Activated CD8-positive, alpha-beta memory T cell treated with anti-CD3 and anti-CD28 coated beads, Interleukin-2, amount 50 U/mL, for 24 hours (primary cell): Measurements from ENCODE around the gene LTBP1.
"Not testable (repeated sequence)": the region's sequence is repeated elsewhere in the genome, so short reads cannot be mapped to it uniquely, and the experiment has no call there.

Experiments used
- DNase-seq: peaks from one replicate; pipeline ENCODE4 v3.0.0-alpha.2; 2020; ENCODE audit errors: extremely low read depth

The LTBP1 gene

DNA sequence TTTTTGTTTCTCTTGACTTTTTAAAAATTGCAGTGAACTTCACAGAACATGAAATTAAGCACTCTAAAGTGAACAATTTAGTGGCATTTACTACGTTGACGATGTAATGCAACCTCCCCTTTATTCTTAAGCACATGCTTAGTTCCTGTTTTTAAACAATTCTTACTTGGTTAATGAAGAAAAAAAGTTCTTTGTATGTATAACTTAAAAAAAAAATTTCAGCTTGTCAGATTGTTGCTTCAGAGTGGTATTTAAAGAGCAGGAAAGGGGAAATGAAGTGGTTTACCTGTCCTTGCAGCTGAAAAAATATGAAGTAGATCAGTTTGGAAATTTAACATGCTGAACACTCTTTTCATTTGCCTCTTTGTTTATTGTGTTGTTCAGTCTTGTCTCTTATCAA lies 434.0 kb downstream of the LTBP1 start:
- DNase-seq = no peak

DNA sequence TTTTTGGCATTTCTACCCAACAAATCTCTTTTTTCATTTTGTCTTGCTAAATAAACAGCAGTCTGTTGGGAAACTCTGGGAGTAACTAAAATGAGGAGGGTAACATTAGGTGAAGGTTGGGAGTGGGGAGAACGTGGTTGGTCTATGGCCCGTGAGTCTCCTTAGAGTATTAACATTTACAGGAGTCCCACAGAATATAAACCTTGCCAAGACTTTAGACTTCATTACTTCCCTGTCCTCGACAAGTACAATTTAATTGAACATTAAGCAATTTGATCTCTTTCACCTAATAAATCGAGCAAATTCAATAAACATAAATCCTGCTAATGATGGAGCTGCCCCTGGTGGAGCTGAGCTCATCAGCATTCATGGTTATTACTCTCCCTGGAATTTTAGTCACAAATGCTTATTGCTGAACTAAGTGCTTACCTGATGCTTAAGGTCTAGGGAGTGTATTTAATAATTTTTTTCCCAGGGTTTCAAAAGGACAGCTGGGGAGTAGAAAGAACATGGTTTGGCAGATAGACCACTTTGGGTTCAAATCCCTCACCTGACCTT lies 434.6 kb downstream of the LTBP1 start:
- DNase-seq = no peak

DNA sequence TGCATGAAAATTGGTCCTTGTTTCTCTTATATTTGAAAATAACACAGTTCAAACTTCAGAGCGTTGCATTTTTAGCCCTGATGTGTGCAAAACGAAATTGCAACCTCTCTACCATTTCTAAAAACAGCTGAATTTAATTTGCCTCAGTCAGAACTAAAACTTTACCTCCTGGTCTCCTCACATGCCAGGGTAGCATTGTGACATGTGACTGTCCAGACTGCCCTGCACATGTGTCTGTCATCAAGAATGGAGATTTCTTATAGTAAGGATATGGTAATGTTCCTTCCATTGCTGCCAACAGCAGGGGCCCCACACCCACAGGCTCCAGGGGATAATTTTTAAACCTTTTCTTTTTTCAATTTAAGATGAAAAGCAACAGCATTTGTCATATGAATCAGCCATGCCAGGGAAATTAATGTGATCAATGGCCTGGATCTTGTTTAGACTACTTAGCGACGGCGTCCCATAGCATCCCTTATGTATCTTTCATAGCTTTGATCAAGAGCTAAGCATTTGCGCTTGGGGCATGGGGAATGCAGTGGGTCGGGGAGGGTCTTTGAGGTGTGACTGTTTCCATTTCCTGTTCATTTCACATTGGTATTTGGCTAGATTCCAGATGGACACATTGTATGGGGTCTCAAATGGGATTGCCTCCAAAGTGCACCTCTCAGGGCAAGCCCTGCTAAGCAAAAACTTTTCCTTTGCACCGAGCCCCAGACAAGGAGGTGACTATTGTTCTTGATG lies 437.3 kb downstream of the LTBP1 start:
- DNase-seq = no peak

DNA sequence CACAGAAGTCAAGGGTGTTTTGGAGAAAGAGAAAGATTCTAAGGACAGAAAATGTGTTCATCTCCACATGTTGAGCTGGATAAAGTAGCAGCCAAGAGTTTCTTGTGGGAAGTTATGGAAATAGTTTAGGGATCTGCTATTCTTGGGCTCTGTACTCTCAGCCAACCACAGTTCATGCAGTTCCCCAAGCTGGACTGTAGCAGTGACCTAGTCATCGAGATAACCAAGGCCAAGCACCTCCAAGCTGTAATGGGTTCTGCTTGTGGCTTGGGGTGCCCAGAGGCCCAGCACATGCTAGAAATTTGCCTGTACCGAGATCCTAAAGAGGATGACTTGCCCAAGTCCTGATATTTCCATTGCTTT lies 437.8 kb downstream of the LTBP1 start:
- no peak for DNase-seq

DNA sequence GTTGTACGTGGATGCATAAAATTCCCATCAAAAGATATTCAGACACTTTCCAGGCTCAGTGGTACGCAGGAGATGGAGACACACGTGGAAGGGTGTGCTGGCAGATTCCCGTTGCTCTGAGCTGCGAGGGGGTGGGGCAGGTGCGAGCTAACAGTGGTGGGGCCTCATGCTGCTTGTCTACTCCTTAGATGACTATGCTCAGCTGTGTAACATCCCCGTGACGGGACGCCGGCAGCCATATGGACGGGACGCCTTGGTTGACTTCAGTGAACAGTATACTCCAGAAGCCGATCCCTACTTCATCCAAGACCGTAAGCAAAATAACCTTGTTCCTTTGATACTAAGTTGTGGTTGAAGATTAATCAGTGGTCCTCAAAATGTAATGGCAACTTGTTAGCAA lies 442.2 kb downstream of the LTBP1 start:
- no peak for DNase-seq

DNA sequence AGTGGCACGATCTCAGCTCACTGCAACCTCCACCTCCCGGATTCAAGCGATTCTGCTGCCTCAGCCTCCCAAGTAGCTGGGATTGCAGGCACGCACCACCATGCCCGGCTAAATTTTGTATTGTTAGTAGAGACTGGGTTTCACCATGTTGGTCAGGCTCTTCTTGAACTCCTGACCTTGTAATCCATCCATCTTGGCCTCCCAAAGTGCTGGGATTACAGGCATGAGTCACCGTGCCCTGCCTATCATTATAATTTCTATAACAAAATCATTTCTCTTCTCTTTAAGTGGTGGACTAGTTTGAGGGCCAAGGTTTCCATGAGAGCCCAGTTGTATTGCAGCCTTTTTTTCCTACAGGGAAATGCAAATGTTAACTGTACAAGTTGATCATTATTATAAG lies 442.9 kb downstream of the LTBP1 start:
- DNase-seq = not testable (repeated sequence)

DNA sequence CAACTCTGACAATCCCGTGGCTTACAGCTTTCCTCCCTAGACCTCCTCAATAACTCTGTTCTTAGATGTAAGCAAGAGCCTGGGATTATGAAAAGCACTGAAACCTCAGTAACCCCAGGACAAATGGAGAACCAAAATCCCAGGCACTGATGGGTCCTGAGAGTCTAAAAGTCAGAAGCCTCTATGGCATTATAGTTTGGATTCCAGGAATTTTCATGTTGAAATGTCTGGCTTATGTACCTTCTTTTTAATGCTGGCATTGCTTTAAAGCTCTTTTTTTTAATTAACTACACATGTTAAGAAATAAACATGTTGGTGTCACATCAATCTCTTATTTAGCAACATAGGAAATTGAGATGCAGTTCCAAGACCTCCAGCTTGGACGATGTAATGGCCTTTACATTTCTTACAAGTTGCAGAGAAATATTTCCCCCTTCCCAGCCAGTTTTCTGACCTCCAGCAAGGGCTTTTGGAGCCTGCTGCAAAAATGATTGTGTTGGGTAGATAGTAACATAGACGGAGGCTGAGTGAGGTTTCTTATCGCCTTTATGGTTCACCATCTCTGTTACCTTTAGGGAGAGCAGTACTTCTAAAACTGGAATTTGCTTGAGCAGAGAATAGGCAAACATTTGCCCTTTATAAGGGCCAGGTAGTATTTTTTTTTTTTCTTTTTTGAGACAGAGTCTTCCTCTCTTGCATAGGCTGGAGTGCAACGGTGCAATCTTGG lies 444.9 kb downstream of the LTBP1 start:
- no peak for DNase-seq

DNA sequence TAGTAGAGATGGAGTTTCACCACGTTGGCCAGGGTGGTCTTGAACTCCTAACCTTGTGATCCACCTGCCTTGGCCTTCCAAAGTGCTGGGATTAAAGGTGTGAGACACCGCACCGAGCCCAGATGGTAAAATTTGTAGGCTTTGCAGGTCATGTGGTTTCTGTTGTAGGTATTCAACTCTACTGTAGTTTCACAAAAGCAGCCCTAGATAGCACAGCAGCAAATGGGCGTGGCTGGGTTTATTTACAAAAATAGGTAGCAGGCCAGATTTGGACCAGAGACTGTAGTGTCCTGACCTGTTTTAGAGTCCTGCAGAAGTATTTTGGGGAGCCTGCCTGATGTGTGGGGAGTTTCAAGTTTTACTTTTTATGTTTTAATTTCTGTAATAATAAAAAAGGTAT lies 445.6 kb downstream of the LTBP1 start:
- no peak for DNase-seq

DNA sequence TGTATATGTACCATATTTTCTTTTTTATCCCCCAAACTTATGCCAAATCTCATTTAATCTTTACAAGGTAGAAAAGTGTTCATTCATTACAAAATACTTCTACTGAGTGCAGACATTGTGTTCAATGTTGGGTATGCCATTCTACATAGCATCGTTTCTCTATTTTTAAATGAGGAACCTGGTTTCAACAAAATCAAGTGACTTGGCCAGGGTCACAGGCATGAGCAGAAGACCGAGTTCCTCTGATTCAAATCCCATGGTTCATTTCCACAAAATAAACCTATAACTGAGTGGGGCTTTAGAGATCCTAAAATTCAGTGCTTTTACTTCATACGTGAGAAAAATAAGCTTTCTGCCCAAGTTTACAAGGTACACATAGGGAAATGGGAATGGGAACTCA lies 448.3 kb downstream of the LTBP1 start:
- no peak for DNase-seq

DNA sequence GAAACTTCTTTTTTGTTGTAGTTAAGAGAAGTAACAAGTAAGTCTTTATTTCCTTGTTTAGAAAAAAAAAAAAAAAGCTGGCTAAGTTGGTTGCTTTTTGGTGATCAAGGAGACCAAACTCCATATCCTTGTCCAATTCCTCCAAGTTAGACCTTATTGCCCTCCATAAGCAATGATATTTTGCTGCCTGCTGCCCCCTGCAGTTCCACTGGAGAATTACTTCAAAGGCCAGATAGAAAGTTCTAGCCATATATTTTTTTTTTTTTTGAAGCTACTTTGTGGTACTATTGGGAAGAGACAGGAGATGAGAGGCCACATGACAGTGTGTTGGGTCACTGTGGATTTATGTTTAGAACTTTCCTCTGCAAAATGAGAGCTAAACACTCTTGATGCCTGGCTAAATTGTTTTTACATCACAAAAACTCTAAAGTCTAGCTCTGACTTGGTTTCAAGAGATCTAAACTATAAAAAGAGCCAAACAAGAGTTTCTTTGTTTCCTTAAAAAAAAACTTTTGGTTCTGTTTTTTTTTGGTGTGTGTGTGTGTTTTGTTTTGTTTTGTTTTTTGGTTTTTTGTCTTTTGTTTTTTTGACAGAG lies 449.0 kb downstream of the LTBP1 start:
- DNase-seq = peak; percentile 13

DNA sequence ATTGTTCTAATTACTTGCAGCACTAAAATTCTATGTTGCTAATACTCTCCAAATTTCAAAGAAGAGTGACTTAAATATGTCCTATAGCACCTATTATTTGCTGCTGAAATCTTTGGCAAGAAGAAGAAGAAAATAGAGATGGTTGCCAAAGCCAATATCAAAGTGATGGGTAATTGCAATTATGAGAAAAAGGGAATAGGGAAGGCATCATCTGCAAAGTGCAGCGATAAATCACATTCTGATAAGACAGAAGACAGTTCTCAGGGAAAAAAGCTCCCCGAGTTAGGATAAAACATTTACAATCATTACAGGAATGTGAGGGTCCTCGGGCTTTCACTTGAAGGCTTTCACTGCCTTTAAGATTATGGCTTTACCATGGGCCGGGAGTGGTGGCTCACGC lies 457.6 kb downstream of the LTBP1 start:
- no peak for DNase-seq

DNA sequence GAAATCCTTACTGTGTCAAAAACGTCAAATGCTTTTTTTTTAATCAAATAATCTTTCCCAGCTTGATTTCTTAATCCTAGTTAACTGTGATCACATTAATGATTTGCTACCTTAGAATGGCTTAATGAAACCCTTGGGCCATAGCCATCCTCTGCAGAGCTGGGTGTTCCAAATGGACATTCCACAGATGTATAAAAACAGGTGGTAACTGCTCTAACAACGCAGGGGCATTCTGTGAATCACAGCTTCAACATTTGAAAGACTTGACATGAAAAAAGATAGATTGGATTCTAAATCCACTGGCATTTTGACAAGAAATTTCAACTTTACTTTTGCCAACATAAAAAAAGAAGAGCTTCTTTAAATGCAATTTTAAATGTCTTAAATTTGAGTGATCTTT lies 459.9 kb downstream of the LTBP1 start:
- no peak for DNase-seq

DNA sequence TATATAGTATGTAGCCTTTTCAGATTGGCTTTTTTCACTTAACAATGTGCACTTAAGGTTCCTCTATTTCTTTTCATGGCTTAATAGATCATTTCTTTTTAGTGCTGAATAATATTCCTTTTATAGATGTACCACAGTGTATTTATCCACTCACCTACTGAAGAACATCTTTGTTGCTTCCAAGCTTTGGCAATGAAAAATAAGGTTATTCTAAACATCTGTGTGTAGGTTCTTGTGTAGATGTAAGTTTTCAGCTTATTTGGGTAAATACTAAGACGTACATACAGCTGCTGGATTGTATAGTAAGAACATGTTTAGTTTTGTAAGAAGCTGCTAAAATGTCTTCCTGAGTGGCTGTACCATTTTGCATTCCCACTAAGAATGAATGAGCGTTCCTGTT lies 461.4 kb downstream of the LTBP1 start:
- no peak for DNase-seq

DNA sequence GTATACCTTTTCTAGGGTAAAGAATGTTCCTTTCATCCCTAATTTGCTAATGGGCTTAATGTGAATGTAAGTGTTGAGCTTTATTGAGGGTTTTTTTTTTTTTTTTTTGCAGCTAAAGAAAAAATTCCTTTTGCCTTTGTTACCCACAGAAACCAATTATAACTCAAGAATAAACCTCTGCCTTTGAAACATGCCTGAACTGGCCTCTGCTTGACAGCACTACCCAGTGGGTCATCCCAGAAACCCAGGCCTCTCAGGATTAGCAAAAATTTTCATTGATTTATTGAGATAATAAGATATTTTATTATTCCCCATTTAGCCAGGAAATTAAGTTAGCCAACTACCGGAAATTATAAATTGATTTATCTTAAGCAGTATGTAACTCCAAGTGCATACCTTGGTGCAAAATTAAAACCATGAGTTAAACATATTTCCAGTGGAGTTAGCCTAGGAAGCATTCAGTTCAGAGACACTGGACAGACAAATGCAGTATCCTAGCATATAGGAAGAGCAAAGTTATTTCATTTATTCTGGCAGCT lies 462.7 kb downstream of the LTBP1 start:
- no peak for DNase-seq

DNA sequence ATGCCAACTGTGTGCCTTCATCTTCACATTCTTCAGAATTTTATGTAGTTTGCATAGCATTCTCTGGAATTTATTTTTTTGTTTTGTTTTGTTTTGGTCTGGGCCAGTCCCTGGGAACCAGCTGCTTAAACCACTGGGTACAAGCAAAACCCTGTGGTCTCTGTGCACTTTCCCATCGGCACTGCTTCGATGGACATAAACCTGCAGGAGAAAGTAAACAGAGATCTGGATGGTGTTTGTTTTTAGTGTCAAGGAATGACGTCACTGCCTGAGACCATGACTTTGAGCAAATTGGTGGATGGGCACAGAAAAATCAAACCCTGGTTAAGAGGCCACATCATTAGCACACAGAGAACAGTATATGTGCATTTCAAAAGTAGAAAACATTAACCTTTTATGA lies 465.0 kb downstream of the LTBP1 start:
- DNase-seq = no peak

DNA sequence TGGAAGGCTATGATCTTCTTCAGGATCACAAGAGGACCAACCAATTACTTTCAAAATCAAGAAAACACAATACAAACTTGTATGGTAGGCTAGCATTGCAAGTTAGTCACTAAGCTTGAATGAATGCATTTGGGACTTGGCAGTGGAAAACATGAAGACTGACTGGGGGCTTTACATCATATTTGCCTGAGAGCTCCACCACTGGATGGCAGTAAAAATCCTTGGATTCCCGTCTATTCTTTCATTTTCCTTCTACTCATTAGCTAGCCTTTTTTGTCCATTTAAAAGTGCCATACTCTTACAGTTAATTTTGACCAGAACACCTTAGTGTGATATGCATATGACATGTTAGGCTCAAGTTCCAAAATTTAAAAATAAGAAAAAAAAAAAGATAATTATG lies 466.2 kb downstream of the LTBP1 start:
- DNase-seq = no peak

DNA sequence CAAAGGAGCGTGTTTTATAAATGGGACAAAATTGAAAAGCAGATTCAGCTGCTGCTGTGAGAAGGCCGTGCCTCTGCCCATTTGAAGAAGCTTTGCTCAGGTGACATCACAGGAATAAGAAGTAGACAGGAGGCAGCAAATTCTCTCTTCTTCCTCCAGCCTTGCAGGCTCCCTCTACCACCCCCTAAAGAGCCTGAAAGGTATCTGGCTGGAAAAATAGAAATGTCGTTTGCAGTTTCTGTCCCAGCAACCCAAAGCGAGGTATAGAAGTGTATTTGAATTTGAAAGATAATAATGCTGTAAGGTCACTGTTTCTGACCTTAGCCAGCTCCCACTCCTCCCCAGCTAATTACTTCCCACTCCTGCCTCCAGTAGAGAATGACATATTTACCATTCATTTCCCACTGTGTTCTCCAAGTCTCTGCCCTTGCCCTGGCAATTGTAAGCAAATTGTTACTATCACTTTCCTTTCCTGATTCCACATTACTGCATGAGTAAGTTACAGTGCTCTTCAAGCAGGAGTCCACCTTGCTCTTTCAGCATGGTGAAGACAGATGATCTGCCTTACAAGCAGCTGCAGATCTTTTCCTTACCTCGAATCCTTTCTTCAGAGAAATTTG lies 472.9 kb downstream of the LTBP1 start:
- no peak for DNase-seq

DNA sequence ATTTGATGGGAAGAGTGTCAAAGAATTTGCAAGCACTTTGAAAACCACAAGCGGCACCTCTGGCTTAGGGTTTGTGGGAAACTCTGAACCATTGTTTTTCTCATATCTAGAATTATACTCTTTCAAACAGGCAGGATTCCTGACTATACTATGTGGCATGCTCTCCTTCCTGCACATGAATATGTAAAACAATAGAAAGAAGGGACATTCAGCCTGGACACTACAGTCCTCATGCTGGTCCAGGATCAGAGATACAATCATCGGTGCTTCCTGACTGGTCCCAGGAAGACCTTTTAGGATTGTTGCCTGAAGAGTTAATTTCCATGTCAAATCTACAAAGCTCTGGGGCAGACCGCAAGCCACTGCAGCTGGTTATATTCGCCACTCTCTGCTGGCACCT lies 474.0 kb downstream of the LTBP1 start:
- DNase-seq = no peak

DNA sequence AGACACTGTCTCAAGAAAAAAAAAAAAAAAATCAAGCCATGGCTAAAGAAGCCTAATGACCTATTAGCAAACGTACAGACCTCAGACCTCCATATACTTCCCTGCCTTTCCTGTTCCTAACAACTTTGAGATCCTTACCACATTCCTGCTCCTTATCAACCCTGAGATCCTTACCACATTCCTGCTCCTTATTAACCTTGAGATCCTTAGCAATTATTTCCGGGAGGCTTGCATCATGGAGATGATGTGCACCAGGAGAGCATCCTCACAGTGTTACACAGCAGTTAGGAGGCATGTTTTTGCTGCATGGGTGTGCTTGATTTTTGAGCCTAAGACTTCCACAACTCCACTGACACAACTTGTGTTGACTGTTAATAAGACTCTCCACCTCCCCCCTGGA lies 475.1 kb downstream of the LTBP1 start:
- no peak for DNase-seq

DNA sequence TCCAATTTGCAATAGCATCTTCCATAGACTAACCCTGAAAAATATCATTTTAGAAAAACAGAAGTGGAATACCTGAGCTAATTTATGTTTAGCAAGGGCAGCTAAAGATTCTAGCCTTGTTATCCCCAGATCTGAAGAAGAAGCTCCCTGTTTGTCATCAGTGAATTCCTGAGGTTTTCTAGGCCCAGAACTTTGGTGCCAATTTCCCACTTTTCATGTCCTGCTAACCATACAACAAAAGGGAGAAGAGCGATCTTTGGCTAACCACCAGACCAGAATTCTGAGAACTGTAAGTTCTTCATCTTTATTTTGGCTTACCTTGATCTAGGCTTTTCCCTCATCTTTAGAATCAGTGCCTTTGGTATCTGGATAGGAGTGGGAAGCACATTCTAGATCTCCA lies 478.4 kb downstream of the LTBP1 start:
- no peak for DNase-seq

DNA sequence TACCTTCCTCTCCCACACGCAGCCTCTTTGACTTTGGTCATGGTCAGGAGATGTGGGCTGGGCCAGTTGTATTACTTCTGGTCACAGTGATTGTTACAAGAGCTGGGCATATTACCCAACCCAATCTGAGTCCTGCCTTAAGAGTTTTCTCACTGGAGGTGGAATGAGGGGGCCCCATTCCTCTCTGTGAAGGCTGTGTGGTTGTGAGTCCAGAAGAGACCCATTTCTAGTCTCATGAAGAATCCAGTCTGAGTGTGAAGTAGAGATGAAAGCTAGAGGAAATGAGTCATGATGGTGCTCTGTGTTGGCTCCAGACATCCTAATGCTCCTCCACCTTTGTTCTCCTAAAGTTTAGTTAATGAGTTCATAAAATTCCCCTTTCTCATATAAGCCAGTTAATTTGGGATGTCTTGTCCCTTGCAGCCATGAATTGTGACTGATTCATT lies 478.9 kb downstream of the LTBP1 start:
- no peak for DNase-seq

DNA sequence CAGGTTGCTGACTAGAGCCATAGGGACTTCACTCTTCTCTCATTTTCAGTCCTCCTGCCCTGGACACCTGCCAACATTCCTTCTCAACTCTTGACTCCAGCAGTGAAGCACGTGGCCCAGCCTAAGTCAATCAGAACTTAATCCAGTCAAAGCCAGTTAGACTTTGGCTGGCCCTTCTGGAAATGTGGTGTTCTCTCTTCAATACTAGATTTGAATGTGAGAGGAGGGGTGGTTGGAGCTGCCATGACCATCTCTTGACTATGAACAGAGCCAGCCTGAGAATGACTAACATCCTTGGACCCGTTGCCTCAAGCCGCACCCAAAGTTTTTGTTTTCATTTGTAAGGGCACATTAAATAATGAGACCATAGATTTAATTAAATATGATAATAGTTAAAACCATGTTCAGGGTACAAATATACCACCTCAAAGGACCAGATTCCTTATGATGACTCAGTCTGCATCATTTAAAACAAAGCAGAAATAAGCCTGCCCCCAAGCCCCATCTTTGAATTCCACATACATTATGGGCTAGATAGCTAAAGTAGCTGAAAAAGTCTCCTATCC lies 480.0 kb downstream of the LTBP1 start:
- no peak for DNase-seq
